Right lobe of liver (tissue), 6 donors: ENCODE data around the gene TSPAN33. TPM values are rescaled to one million over a fixed set of nuclear protein-coding genes. Genes with fewer than 3 reads are reported as not detected.

Experiments used
- ATAC-seq, 4 donors: fragments of 200-7000 bp; cut with Tn5 transposase; one replicate each; pipeline ENCODE4 v1.9.1; 2020; ENCODE audit warnings: mild to moderate bottlenecking in 4 of 4, moderate library complexity in 4 of 4
- DNase-seq, 3 donors: peaks; one replicate each; pipeline ENCODE4 v3.0.0-alpha.2; 2020
- H3K27ac ChIP-seq, 3 donors: fragments of 200-600 bp; one replicate each; pipeline ENCODE4 v1.8.0; 2022
- H3K27me3 ChIP-seq, 2 donors: fragments of 200-600 bp; one replicate each; pipeline ENCODE4 v1.8.0; 2022
- H3K36me3 ChIP-seq, 4 donors: fragments of 200-600 bp; sonication (generic) in 1 of 4; one replicate each; pipeline versions ENCODE4 v1.5.1 to v1.8.0; 2017 to 2022; ENCODE audit warnings: control low read depth in 1 of 4
- H3K4me1 ChIP-seq, 4 donors: fragments of 200-600 bp; sonication (generic) in 1 of 4; one replicate each; pipeline versions ENCODE4 v1.5.1 to v1.8.0; 2017 to 2022; ENCODE audit warnings: control low read depth in 1 of 4
- H3K4me3 ChIP-seq, 3 donors: fragments of 200-600 bp; one replicate each; pipeline ENCODE4 v1.8.0; 2022
- H3K9me3 ChIP-seq, 4 donors: fragments of 200-600 bp; sonication (generic) in 1 of 4; one replicate each; pipeline versions ENCODE4 v1.5.1 to v1.8.0; 2017 to 2022; ENCODE audit warnings: control low read depth in 1 of 4
- CTCF ChIP-seq, 4 donors: fragments of 200-600 bp in 3 of 4; fragments of 450-650 bp in 1 of 4; IDR thresholded peaks; one replicate each; pipeline versions ENCODE4 v1.5.1 to v1.8.0; 2016 to 2022; ENCODE audit warnings: antibody characterized with exemption in 4 of 4, mild to moderate bottlenecking in 2 of 4
- POLR2A ChIP-seq: fragments of 450-650 bp; IDR thresholded peaks from one replicate; pipeline ENCODE4 v1.6.1; 2017; ENCODE audit warnings: antibody characterized with exemption, mild to moderate bottlenecking
- WGBS: methylation state at CpG from one replicate; pipeline ENCODE4 v1.1.6; 2018; ENCODE audit warnings: low coverage, low lambda C conversion rate; ENCODE audit not compliant: insufficient coverage; ENCODE audit errors: missing lambda C conversion rate; 5-methylcytosine and 5-hydroxymethylcytosine counted together
- intact Hi-C, 2 donors: fragments of 100-400 bp; cut with DNase I; formaldehyde crosslinking; loops; one replicate each; pipeline versions ENCODE4 v1.11.2 to v1.14.1; 2022
- total RNA-seq, 6 experiments: library from RNA; depleted of rRNA in 2 of 6; stranded (reverse); fragments of >200 nt in 2 of 6; fragmentation: NEBNext Ultra II Directional in 3 of 6; extraction: Animal tissue kit (Norgen Biotek cat#: 25700) in 3 of 6; gene quantifications; one replicate each; pipeline versions ENCODE4 v1.1.0 to v1.2.4, GENCODE V29; 2016 to 2023
- donor health status: DM: no; HTN: yes; CAD: no.
- donor health status: DM: no; HTN: no; CAD: no.
- donor health status: DM: no; HTN: no; CAD: no.
- donor health status: DM: no; HTN: yes; CAD: no.
- donor health status: DM: no; HTN: yes; CAD: no.

TSPAN33 gene
- total RNA-seq, 6 experiments from 2014 or later = 9.0 to 34.1 (median 23.2) TPM

- no peak overlapping the region for H3K4me3 ChIP-seq
- H3K27ac ChIP-seq = peak overlapping the region in 2 of 3 donors; percentile 81 to 89
- H3K36me3 ChIP-seq = no peaks in the 10 kb centered on the region
- ATAC-seq = no peak
- intact Hi-C loops = no loop called here
- no peaks in the 10 kb centered on the region for H3K9me3 ChIP-seq
- no peak for TF ChIP-seq POLR2A
- TF ChIP-seq CTCF (IDR thresholded peaks at IDR 0.05) = no peak
- DNase-seq = no peak
- no peaks in the 10 kb centered on the region for H3K27me3 ChIP-seq
- H3K4me1 ChIP-seq = peaks cover 0 to 51% (median 24%) of the 10 kb centered on the region in 4 donors
- WGBS = 87% methylated on average over 3 of the region's 6 CpGs
Measured at GRCh38 chr7:129101746-129102145, 42.8 kb upstream of the TSPAN33 start.

- Histone ChIP-seq H3K4me3 (no peak overlapping the region), H3K4me1 (peaks cover 0 to 49% (median 24%) of the 10 kb centered on the region in 4 donors), H3K36me3 (no peaks in the 10 kb centered on the region), H3K9me3 (no peaks in the 10 kb centered on the region), H3K27me3 (no peaks in the 10 kb centered on the region), H3K27ac (peak overlapping the region in 2 of 3 donors; percentile 81 to 89)
- intact Hi-C loops = no loop called here
- peak in 2 of 3 donors; percentile 41 to 71 for DNase-seq
- WGBS = 53% methylated on average over 2 of the region's 4 CpGs
- ATAC-seq = peak; percentile 8 to 39 (median 30)
- TF ChIP-seq CTCF (IDR thresholded peaks at IDR 0.05) (no peak), POLR2A (no peak)
Measured at GRCh38 chr7:129103561-129104324, 40.8 kb upstream of the TSPAN33 start.

GRCh38 chr7:129108581-129108980, 35.9 kb upstream of the TSPAN33 start:
- no peaks in the 10 kb centered on the region for H3K36me3 ChIP-seq
- H3K27ac ChIP-seq = no peak overlapping the region
- intact Hi-C loops = no loop called here
- DNase-seq (no peak), ATAC-seq (no peak)
- H3K9me3 ChIP-seq = no peaks in the 10 kb centered on the region
- H3K27me3 ChIP-seq = no peaks in the 10 kb centered on the region
- no peak overlapping the region for H3K4me3 ChIP-seq
- no peak for TF ChIP-seq POLR2A
- no peak for TF ChIP-seq CTCF (IDR thresholded peaks at IDR 0.05)
- H3K4me1 ChIP-seq = peaks cover 0 to 10% (median 3%) of the 10 kb centered on the region in 4 donors
- 98% methylated on average over 4 of the region's 4 CpGs for WGBS

GRCh38 chr7:129110258-129110981, 34.1 kb upstream of the TSPAN33 start:
- Histone ChIP-seq H3K36me3 (no peaks in the 10 kb centered on the region), H3K4me1 (no peaks in the 10 kb centered on the region), H3K4me3 (no peak overlapping the region), H3K27me3 (no peaks in the 10 kb centered on the region), H3K9me3 (no peaks in the 10 kb centered on the region), H3K27ac (no peak overlapping the region)
- no peak for DNase-seq
- TF ChIP-seq POLR2A (no peak), CTCF (IDR thresholded peaks at IDR 0.05) (no peak)
- WGBS = 100% methylated on average over 1 of the region's 1 CpG
- no peak for ATAC-seq
- intact Hi-C loops = no loop called here
